ENCODE data around the gene NDUFAF4.

NDUFAF4 gene

DNA sequence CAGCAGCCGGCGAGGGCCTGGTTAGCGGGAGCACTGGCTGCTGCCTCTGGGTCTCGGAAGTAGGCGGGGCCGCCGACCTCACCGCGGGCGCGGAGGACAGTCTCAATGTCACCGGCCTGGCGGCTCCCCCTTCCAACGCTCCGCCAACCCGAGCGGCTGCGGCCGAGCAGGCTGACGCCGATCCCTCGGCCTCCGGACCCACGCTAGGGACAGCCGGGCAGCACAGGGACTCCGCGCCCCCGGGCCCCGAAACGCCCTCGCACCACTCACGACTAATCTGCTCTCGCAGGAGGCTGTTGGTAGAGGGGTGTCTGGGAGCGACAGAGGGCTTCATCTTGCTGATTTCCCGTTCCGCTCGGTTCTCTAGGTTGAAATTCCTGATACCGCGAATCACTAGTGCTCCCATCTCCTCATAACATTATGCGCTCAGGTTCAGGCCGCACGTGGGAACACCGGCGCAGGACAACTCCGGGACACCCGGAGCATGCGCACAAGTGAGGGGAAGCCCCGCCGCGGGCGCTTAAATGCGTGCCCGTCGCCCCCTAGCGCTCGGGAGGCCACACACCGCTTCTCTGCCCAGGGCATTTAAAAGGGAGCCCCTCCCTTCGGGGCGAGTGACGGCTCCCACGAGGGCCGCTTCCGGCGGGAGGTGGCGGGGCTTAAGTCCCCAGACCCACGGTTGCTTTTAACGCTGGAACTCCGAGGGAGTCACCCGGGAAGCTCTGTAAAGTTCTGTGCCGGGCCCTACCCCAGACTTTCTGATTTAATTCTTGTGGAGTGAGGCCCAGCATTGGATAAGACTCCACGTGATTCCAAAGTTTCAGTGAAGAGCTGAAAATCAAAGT is at the start of gene NDUFAF4:
NDUFAF4 (minus strand) TSS at position 496 of the 845 bp plus-strand sequence; CDS start at position 406, 90 bp downstream.
- DNase-seq (ENCODE audit: low spot score), result peak; percentile 95

DNA sequence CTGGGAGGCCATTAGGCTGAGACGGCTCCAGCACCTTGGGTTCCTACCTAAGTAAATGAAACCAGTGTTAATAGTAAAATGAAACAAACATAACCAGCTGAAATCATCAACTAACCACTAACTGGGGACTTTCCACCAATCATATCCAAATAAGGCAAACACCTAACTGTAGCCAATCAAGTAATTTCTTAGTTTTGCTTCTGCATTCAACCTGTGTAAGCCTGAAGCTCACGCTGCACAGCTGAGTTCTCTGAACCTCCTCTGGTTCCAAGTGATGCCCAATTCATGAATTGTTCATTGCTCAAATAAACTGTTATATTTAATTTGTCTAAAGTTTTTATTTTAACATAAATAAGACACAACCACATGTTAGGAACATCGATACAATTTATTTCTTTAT is 49.4 kb upstream of the NDUFAF4 start:
- DNase-seq (ENCODE audit: low spot score), result no peak

DNA sequence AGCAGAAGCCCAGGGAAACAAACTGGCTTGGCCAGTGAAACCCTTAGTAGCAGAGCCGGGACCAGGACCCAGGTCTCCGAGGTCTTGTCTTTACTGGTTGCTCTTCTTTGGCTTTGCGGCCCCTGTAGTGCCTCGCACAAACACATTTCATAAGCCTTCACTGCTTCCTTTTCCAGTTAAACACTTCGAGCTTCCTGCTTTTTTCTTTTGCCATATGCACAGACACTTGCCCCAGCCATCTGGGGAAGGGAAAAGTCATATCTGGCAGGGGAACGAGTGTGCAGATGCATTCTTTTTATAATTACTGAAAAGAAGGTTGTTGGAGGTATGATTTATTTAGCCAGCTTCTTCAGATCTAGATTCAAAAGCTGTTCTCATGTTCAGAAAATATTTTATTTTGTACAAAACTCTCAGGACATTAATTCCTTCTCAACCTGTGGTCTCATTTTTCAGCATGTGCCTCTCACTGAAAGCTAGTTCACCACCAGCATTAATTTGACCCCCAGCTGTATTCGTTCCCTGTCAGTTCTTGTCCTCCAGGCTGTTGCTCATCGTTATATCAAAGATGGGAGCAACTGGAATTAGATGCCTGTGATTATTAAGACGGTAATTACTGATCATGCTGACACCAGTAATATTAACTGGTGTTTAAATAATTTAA is 46.0 kb upstream of the NDUFAF4 start:
- no peak for DNase-seq (ENCODE audit: low spot score)

DNA sequence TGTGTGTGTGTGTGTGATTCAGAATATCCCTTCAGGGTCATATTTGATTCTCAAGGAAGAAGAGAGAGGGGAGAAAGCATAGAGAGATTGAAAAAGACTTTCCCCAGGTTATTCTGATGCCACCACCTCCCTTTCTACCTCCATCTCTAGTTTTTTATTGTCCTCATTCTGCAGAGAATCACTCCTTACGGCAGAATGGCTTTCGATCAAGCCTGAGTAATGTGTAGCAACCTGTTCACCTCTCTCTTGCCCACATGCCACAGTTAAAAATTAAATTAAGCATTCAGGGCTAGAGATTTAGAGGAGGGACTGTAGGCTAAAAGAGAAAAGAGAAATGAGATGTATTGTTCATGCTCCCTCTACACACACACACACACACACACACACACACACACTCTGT is 45.0 kb upstream of the NDUFAF4 start:
- DNase-seq (ENCODE audit: low spot score), result no peak

DNA sequence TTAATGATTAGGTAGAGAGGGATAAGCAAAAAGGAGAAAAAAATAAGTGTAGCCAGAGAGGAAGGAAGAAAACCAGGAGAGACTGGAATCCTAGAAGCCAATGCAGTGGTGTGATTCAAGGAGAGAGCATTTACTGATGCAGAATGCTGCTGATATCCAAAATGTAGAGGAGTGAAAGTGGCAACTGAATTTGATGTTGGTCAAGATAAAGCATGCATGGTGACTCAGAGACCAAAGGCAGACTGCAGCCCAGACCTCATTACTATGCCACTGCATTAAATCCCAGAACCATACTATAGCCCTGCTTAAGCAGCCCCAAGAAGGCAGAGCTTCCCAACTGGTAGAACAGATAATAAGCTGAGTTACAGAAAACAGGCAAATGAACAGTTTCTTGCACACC is 42.6 kb upstream of the NDUFAF4 start:
- no peak for DNase-seq (ENCODE audit: low spot score)

DNA sequence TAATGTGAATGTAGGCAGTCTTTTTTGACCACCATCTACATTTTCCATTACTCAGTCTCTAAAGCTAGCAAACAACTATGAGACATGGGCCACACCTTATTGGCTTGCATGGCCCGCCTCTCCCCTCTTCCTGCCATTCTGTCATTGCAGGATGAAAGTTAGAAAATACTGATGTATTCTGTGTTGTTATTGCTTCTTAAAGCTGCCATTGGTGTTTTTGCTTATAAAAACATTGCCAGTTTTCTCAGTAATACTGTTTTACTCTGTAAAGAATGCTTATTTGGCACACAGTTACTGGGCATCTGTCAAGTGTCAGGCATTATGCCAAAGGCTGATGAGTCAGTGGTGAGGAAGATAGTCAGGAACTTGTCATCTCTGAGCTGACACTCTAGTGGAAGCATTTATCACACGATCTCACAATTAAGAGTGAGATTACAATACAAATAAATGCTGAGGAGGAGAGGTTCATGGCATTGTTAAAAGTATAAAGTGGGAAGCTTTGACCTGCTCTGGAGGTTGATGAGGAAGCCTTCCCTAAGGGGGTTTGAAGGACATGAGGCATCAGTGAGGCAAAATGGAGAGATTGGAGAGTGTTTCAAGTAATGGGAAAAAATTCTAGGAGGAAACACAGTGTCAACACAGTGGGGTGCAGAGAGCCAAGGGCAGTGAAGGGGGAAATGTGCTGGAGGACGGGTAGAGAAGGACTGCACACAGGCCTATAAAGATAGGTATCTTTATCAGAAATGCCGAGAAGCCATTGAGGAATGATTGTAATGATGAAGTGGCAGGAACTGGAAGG is 41.5 kb upstream of the NDUFAF4 start:
- peak; percentile 58 for DNase-seq (ENCODE audit: low spot score)

DNA sequence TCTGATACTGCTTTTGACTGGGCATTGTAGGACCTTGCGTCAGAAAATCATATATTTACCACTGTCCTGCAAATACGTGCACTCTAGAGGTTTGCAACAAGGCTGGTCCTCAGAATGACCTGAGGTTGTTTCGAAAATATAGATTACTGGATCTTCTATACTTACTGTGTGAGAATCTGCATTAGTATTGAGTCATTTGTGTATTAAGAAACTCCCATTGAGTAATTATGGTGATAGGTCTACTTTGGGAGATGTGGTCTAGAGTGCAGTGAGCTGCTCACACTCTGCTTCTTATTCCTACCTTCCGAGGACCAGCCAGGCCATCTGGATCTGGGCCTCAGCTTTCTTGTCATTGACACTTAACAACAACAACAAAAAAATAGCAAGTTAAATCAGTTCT is 36.4 kb upstream of the NDUFAF4 start:
- no peak for DNase-seq (ENCODE audit: low spot score)

DNA sequence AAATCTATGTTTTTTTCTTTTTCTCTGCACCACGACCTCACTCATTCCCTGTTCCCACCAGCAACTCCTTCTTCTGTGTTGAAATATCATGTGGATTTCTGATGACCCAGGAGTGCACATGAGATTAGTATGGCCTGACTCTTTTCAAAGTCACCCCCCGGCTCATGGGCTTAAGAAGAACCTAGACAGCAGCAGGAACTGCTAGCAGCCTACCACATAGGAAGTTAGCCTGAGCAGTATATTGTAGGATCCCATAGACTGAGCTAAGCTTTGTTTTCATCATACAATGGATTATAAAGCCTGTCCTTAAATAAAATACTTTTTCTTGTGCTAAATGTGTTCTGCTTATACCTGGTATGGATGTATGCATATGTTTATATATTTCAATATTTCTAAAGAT is 33.5 kb upstream of the NDUFAF4 start:
- no peak for DNase-seq (ENCODE audit: low spot score)

DNA sequence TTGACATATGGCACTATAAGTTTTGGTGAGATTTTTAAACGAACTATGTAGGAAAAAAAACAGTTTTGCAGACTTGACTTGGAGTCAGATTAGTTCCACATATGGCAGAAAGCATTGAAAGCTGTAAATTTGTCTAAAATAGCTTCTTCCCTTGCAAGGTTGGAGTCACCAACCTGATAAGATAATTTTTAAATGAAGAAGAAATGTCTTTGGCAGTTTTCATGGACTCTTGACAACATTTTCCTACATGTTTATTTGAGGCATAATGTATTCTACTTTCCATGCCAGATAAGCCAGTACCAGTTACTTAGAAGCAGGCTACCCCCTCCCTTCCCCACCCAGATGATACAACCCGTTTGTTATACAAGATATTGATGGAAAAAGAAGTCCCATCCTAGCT is 32.0 kb upstream of the NDUFAF4 start:
- no peak for DNase-seq (ENCODE audit: low spot score)

DNA sequence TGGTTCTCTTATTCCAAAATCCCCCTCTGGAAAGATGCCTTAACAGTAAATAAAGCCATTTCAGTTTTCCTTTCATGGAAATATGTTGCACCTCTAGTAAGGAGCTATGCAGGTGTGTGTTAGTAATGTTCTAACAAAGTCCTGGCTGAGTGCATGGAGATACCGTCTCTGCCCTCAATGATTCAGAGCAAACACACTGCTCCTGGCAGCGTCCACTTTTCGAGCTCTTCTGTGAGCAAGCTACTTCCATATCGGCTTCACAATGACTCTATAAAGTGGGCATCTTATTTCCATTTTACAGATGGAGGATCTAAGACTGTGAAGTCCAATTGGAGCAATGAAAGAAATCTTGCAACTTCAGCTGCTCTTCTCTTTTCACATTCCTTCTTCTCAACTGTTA is 30.0 kb upstream of the NDUFAF4 start:
- no peak for DNase-seq (ENCODE audit: low spot score)

DNA sequence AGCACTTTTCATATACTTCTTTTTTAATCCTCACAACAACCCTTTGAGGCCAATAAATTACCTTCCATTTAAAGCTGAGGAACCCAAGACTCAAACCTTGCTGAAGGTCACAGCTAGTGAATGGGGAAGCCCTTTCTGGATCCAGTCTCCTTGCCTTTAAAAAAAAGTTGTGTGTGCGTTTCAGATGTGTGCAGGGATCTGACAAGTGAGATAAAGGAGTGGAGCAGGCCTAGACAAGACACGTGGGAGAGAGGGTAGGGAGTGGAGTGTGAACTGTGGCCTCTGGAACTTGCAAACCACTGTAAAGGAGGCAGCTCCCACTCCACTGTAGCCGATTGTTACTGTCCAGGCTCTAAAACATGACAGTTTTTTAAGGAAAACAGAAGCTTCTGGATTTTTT is 28.7 kb upstream of the NDUFAF4 start:
- DNase-seq (ENCODE audit: low spot score), result peak; percentile 8

DNA sequence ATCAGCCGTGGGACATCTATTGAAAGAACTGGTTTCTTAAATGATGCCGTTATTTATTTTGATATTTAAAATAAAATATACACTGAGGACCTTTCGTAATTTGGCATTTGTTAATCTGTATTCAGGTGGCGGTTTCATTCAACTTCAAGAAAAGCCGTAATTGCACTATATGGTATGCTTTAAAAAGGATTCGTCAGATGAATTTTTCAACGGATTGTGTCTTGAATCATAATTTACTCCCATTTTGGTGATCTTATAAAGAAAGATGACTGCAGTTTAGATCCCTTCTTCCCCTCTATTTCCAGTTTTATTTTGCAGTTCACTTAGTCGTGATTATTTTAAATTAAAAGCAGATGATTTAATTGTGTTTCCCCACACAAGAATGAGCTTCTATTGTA is 27.6 kb upstream of the NDUFAF4 start:
- no peak for DNase-seq (ENCODE audit: low spot score)

DNA sequence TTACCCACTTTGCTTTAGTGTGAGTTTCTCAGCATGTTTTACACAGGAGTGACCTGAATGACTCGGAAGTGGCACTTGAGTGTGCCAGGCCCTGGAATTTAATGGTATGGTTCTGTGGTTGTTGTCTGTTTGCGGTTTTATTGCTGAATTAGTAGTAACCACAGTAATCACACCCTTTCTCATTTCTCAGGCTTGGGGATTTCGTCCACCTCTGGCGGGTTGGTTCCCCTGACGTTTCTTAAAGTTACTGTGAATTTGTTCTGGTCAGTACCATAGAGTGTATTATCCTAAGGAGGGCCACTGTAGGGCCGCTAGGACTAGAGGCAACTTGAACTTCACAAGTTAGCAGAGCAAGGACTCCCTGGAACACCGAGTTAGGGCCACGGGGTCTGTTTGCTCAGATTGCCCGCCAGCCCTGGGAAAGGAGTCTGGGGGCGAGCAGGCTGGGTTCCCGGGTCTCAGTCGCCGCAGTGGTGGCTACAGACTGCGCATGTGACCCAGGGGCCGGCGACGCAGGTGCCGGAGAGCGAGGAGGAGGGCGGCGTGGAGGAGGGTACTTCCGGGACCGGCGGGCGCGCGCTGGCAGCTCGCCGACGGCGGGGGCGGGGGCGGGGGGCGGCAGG is 26.3 kb upstream of the NDUFAF4 start:
- peak; percentile 3 for DNase-seq (ENCODE audit: low spot score)

DNA sequence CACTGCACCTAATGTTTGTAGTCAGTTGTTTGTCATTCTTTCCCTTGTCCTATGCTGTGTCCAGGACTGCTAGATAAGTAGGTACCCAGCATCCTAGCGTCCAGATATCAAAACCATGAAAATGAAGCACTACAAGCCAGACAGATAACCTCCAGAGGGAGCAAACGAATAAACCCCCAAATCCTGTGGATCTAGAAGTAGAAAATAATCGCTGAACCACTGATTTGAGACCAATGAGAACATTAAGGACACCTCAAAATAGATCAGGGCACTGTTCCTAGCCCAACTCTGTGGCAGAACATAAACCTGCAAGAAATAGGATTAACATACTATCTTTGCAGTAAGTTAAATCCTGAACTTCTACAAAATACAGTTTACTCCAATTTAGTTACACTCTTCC is 25.7 kb upstream of the NDUFAF4 start:
- DNase-seq (ENCODE audit: low spot score), result peak; percentile 7

DNA sequence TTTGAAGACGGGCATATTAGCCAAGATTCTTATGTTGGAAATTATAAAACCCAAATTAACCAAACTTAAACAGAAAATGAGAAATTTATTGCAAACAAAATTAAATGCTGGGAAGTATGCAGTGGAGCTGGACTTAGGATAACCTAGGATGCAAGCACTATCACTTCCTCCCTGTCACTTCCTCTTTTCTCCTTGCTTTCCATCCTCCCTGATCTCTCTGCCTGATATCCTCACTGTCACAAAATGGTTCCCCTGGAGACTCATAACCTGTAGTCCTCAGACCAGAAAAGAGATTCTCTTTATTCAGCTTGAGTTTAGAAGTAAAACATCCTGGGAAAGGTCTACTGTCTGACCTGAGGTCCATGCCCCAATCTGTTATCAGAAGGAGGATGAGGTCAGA is 19.4 kb upstream of the NDUFAF4 start:
- no peak for DNase-seq (ENCODE audit: low spot score)

DNA sequence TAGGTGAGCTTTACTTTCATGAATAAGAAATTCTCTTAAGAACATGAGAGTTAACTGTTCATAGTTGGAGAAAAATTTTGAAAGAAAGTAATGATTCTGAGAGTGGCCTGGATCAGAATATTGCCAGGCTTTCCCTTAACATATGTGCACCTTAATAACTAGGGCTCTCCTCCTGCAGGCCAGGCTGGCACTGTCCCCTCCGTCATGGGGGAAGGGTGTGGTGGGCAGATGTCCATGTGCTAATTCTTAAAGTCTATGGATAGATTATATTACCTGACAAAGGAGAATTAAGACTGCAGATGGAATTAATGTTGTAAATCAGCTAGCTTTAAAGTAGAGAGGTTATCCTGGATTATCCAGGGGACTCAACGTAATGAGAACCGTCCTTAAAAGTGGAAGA is 15.9 kb upstream of the NDUFAF4 start:
- no peak for DNase-seq (ENCODE audit: low spot score)

DNA sequence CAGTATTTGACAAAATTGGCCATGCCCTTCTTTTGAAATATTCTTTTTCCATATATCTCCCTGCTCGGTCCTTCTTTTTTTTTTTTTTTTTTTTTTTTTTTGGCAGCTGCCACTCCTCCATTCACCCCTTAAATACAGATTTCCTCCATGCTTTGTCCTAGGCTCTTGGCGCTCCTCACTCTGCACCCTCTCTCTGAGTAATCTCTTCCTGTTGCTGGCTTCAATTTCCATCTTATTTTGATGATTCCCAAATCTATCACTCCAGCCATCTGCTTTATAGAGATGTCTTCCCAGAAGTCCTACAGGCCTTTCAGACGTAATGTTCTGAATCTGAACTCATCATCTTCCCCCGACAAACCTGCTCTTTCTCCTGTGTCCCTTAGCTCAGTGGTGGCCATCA is 14.1 kb upstream of the NDUFAF4 start:
- DNase-seq (ENCODE audit: low spot score), result no peak

DNA sequence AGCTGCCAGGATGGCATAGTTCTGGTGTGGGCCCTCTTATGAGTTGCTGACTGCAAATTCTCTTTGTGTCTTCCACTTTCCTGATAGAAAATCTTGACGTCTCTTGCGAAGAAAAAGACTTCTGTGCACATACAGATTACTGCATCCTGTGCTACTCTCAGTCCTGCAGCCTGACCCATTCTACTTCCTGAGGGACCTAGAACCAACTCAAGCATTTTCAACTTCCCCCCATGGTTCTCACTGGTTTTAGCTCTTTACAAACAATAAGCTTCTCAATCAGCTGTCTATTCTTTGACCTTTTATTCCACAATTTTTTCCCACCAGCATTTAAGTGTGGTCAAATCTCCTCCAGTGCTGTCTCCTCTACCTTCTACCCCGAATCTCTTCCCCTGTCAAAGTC is 13.5 kb upstream of the NDUFAF4 start:
- no peak for DNase-seq (ENCODE audit: low spot score)

DNA sequence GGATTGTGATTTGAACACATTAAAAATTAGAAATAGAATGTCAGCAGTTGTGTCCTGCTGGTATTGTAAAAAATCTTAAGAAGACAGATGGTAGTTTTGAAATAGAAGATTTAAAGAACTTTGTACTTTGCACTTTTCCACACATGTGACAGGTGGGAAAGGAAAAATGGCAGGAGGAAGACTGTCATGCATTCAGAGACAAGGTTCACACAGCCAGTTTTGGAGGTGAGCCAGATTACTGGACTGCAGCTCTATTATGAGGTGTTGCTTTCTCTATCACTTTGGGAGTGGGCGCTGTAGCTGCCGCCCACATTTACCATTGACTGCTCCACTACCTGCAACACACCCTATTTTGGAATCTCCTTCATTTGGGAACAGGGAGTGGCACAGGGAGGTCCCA is 12.1 kb upstream of the NDUFAF4 start:
- DNase-seq (ENCODE audit: low spot score), result no peak

DNA sequence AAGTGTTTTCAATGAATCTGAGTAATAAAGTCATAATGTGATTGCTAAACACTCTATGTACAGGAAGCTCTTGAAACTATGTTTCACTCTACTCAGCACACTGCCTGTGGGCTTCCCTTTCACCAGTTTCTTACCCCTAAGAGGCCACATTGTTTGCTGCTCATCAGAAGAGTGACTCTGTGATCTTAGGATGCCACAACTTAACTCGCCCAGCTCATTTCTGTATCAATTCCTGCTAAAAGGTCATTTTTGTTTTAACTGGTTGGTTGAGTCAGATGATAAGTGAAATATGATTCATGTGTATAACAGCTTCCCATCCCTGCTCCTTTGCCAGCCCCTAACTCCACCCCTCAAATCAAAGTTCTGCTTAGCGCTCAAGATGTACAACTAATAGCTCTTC is 9.8 kb upstream of the NDUFAF4 start:
- DNase-seq (ENCODE audit: low spot score), result no peak

DNA sequence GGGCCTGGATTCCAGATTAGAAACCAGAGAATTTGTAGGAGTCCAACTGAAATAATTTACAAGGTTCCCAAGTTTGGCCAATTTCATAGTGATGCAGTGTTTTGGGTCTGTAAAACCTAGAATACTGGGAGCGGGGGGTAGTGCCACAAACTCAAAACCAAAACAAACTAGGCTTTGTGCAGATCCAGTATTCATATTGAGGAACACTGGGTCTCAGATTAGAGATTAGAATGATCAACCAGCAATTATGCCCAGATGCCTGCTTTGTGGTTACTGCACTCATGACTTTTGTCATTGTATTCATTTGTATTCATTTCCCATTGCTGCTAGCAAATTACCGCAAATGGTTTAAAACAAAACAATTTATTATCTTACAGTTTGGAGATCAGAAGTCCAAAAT is 3.2 kb upstream of the NDUFAF4 start:
- no peak for DNase-seq (ENCODE audit: low spot score)

DNA sequence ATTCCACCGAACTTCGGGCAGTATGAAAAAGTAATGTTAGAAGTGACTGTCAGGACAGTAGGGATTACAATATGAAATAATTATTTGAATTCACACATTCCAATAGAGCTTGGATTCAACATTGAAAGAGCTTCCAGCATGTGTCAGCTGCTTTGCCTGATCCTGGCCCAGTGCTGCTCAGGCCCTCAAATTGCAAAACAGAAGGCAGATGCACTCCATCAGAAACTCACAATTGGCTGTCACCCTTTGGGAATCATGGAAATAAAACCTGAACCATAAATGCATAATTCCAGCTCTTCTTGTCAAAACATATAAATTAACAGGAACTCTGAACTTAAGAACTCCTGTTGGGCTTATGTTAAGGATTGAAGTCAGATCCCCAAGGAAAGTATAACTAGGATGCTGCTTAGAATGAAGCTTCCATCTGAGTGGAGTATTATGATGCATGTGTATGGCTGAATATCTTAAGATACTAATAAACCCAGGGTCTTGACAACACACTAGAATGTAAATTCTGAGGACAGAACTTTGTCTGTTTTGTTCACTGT is 1.8 kb upstream of the NDUFAF4 start:
- no peak for DNase-seq (ENCODE audit: low spot score)

Data from hematopoietic multipotent progenitor cell treated with erythropoietin and hydrocortisone succinate and interleukin-3 and kit ligand, for 15 days (in vitro differentiated cells).